ENCODE data around the gene COPS9. TPM values are rescaled to one million over a fixed set of nuclear protein-coding genes. Genes with fewer than 3 reads are reported as not detected.

The COPS9 gene
- total RNA-seq (ENCODE audit: unreplicated experiment), result 165 TPM
- long read RNA-seq, transcript COPS9-205 (3 exons, 418 nt), result major isoform, 43 of 44 reads
- long read RNA-seq, partial matches to known transcripts, result 1 of 44 reads
- long read RNA-seq, other reads (novel, unspliced or antisense), result 0 of 44 reads

DNA sequence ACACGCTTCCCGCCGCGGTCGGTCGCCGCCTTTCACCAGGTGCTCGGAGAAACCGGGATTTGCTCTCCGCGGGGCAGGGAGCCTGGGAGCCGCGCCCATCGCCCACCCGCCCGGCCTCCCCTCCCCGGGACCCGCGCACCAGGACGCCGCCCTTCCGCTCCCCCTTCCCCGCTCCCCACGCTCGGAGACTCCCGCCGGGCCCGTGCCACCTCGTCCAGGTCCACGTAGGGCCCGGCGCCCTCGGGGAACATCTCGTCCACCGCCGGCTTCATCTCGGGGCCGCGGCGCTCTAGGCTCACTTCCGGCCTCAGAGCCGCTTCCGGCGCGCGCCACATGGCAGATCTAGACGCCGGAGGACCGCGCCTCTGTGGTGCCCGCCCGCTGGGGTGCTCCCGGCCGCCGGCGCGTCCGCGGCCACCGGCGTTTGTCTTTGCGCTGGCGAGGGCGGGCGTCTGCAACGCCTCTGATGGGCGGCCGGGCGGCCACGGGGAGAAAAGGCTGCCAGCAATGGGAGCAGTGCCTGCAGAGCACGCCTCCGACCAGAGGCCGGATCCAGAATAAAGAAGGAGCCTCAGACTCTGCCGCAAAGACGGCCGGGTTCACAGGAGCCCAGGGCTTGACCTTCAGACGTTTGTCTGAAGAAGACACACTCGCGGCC lies at the start of gene COPS9:
COPS9 (minus strand) TSS at position 293 of the 658 bp plus-strand sequence; CDS start at position 272, 21 bp downstream.
- H3K27me3 Mint-ChIP-seq (ENCODE audit: unreplicated experiment), result peaks cover 11% of the 10 kb centered on the region
- peak within 1 kb of the TSS; percentile 99 for H3K4me3 Mint-ChIP-seq (ENCODE audit: unreplicated experiment)
- peaks cover 32% of the 10 kb centered on the region for H3K36me3 Mint-ChIP-seq (ENCODE audit: low read depth, unreplicated experiment)
- no peaks in the 10 kb centered on the region for H3K9me3 Mint-ChIP-seq (ENCODE audit: unreplicated experiment)
- peak within 1 kb of the TSS; percentile 91 for H3K27ac Mint-ChIP-seq (ENCODE audit: unreplicated experiment)
- peaks cover 14% of the 10 kb centered on the region for H3K4me1 Mint-ChIP-seq (ENCODE audit: unreplicated experiment)
- DNase-seq (ENCODE audit: low spot score), result peak; percentile 90
- TF ChIP-seq, protein P1, sequence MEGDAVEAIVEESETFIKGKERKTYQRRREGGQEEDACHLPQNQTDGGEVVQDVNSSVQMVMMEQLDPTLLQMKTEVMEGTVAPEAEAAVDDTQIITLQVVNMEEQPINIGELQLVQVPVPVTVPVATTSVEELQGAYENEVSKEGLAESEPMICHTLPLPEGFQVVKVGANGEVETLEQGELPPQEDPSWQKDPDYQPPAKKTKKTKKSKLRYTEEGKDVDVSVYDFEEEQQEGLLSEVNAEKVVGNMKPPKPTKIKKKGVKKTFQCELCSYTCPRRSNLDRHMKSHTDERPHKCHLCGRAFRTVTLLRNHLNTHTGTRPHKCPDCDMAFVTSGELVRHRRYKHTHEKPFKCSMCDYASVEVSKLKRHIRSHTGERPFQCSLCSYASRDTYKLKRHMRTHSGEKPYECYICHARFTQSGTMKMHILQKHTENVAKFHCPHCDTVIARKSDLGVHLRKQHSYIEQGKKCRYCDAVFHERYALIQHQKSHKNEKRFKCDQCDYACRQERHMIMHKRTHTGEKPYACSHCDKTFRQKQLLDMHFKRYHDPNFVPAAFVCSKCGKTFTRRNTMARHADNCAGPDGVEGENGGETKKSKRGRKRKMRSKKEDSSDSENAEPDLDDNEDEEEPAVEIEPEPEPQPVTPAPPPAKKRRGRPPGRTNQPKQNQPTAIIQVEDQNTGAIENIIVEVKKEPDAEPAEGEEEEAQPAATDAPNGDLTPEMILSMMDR (IDR thresholded peaks at IDR 0.05; ENCODE audit: unreplicated experiment), result no peak

DNA sequence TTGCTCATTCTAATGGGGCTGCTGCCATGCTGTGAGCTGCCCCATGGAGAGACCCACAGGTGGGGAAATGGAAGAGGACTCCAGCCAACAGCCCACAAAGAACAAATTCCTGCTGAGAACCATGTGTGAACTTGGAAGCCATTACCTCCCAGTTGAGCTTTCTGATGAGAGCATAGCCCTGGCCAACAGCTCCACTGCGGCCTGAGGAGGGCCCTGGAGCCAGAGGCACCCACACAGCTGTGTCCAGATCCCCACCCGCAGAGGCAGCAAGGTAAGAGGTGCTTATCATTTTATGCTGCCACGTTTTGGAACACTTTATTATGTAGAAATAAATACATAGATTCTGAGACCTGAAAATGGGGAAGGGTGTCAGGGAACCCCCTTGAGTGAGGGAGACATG lies 48.6 kb upstream of the COPS9 start:
- no peak for DNase-seq (ENCODE audit: low spot score)
- Mint-ChIP-seq H3K9me3 (ENCODE audit: unreplicated experiment) (peaks cover 6% of the 10 kb centered on the region), H3K27me3 (ENCODE audit: unreplicated experiment) (peaks cover 3% of the 10 kb centered on the region), H3K4me3 (ENCODE audit: unreplicated experiment) (no peak overlapping the region), H3K36me3 (ENCODE audit: low read depth, unreplicated experiment) (no peaks in the 10 kb centered on the region), H3K27ac (ENCODE audit: unreplicated experiment) (no peak overlapping the region), H3K4me1 (ENCODE audit: unreplicated experiment) (no peaks in the 10 kb centered on the region)
- TF ChIP-seq, protein P1 (IDR thresholded peaks at IDR 0.05; ENCODE audit: unreplicated experiment), result no peak

DNA sequence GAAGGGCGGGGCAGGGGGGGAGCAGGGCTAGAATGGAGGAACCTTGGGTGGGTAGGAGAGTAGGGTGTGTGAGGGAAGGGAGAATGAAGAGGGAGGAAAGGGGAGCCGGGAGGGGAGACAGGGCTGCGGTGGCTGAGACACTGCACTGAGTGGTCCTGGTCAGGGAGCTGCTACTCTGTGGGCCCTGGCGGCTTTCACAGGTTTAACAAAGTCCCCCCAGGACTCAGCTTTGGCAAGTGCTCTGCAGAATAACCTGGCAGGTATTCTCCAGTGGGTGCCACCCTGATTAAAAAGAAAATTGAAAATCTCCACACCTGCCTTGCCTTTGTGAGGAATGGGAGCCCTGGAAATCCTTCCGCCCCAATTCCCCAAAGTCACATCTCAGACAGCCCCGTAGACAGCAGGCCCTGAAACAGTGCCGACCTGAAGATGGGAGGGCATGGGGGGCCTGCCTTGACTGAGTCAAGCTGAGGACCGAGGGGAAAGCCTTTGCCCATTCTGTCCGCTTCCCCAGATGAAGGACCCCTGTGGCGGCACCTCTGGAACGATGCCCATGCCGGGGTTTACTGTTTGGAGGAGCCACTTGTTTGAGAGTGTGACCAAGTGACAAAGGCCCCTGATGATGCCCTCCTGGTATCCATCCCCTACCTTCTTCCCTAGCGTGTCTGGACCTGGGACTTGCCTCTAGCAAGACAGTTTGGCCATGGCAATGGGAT lies 47.9 kb upstream of the COPS9 start:
- Mint-ChIP-seq H3K36me3 (ENCODE audit: low read depth, unreplicated experiment) (no peaks in the 10 kb centered on the region), H3K4me3 (ENCODE audit: unreplicated experiment) (no peak overlapping the region), H3K4me1 (ENCODE audit: unreplicated experiment) (no peaks in the 10 kb centered on the region), H3K9me3 (ENCODE audit: unreplicated experiment) (peaks cover 6% of the 10 kb centered on the region), H3K27ac (ENCODE audit: unreplicated experiment) (no peak overlapping the region), H3K27me3 (ENCODE audit: unreplicated experiment) (peaks cover 3% of the 10 kb centered on the region)
- TF ChIP-seq, protein P1 (IDR thresholded peaks at IDR 0.05; ENCODE audit: unreplicated experiment), result no peak
- no peak for DNase-seq (ENCODE audit: low spot score)

DNA sequence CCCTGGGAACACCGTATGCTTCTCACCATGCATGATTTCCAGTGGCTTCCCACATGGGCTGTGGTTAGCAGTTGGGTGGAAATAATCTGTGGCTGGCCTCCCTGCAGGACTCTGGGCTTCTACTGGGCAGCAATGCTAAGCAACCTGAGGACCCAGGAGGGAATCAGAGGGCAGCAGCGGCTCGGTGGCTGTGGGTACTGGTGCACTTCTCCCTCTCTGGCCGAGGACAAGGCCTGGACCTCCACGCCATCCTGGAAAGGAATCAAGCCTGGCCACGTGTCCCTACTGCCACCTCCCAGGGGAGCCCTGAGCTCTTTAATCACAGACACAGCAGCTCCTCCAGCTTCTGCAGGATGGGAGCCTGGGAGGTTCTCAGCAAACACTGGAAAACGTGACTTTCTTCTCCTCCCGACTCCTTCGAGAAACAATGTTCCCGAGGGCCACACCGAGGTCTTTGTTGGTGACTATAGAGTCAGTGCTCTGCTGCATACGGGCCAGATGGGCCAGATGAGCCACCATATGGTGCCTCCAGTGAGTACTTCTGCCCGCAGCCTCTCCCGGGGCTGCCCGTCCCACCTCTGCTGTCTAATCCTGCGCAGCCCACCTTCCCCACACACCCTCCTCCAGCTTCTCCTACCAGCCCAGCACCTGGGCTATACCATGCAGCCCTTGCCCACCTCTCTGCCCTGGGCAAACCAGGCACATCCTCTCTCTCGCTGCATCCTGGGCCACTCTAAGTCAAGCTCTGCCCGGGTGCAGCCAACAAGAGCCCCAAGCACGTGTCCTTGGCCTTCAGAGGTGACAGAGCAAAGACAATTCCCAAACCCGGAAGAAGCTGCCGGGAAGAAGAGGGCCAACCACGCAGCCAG lies 47.1 kb upstream of the COPS9 start:
- Mint-ChIP-seq H3K9me3 (ENCODE audit: unreplicated experiment) (peaks cover 6% of the 10 kb centered on the region), H3K27ac (ENCODE audit: unreplicated experiment) (no peak overlapping the region), H3K27me3 (ENCODE audit: unreplicated experiment) (peaks cover 3% of the 10 kb centered on the region), H3K4me1 (ENCODE audit: unreplicated experiment) (no peaks in the 10 kb centered on the region), H3K4me3 (ENCODE audit: unreplicated experiment) (no peak overlapping the region), H3K36me3 (ENCODE audit: low read depth, unreplicated experiment) (no peaks in the 10 kb centered on the region)
- TF ChIP-seq, protein P1 (IDR thresholded peaks at IDR 0.05; ENCODE audit: unreplicated experiment), result no peak
- no peak for DNase-seq (ENCODE audit: low spot score)

All from endothelial cell (in vitro differentiated cells).